HEK293 (cell line): ENCODE data around the gene ETHE1.

Experiments
- ATF2 ChIP-seq: fragments of 450-650 bp; formaldehyde crosslinking; IDR thresholded peaks from 2 replicates; pipeline ENCODE4 v1.5.1; 2016; ENCODE audit warnings: missing biosample characterization, missing genetic modification characterization, low read depth
- GFI1B ChIP-seq: fragments of 450-650 bp; formaldehyde crosslinking; IDR thresholded peaks from 2 replicates; pipeline ENCODE4 v1.5.1; 2016; ENCODE audit warnings: missing biosample characterization, missing genetic modification characterization
- GLIS2 ChIP-seq: fragments of 450-650 bp; formaldehyde crosslinking; IDR thresholded peaks from 2 replicates; pipeline ENCODE4 v1.5.1; 2016; ENCODE audit warnings: missing biosample characterization, missing genetic modification characterization
- KLF1 ChIP-seq: fragments of 450-650 bp; formaldehyde crosslinking; IDR thresholded peaks from 2 replicates; pipeline ENCODE4 v1.5.1; 2016; ENCODE audit warnings: missing biosample characterization, missing genetic modification characterization
- MEIS1 ChIP-seq: sonication (generic); formaldehyde crosslinking; IDR thresholded peaks from 2 replicates; pipeline ENCODE4 v1.8.1; 2022; ENCODE audit warnings: missing genetic modification reagents, mild to moderate bottlenecking, borderline replicate concordance
- PRDM2 ChIP-seq: fragments of 450-650 bp; formaldehyde crosslinking; IDR thresholded peaks from 2 replicates; pipeline ENCODE4 v1.5.1; 2016; ENCODE audit warnings: missing biosample characterization, missing genetic modification characterization, borderline replicate concordance
- SP2 ChIP-seq: fragments of 450-650 bp; formaldehyde crosslinking; IDR thresholded peaks from 2 replicates; pipeline ENCODE4 v1.5.1; 2016; ENCODE audit warnings: missing biosample characterization, missing genetic modification characterization
- ZBTB26 ChIP-seq: fragments of 450-650 bp; formaldehyde crosslinking; optimal IDR thresholded peaks from 2 replicates; pipeline ENCODE3; 2016; ENCODE audit warnings: missing biosample characterization, mild to moderate bottlenecking, missing genetic modification characterization
- ZNF138 ChIP-seq: fragments of 450-650 bp; formaldehyde crosslinking; IDR thresholded peaks from 2 replicates; pipeline ENCODE4 v1.5.1; 2016; ENCODE audit warnings: missing biosample characterization, missing genetic modification characterization, borderline replicate concordance
- ZNF148 ChIP-seq: fragments of 450-650 bp; formaldehyde crosslinking; IDR thresholded peaks from 2 replicates; pipeline ENCODE4 v1.5.0; 2017; ENCODE audit warnings: missing biosample characterization, missing genetic modification characterization, borderline replicate concordance
- ZNF202 ChIP-seq: fragments of 450-650 bp; formaldehyde crosslinking; IDR thresholded peaks from 2 replicates; pipeline ENCODE4 v1.5.1; 2016; ENCODE audit warnings: missing biosample characterization, missing genetic modification characterization, borderline replicate concordance
- ZNF221 ChIP-seq: fragments of 450-650 bp; formaldehyde crosslinking; IDR thresholded peaks from 2 replicates; pipeline ENCODE4 v1.5.1; 2017; ENCODE audit warnings: missing biosample characterization, missing genetic modification characterization, borderline replicate concordance
- ZNF302 ChIP-seq: fragments of 450-650 bp; formaldehyde crosslinking; IDR thresholded peaks from 2 replicates; pipeline ENCODE4 v1.5.1; 2016; ENCODE audit warnings: missing biosample characterization, missing genetic modification characterization, low read depth
- ZNF335 ChIP-seq: fragments of 450-650 bp; formaldehyde crosslinking; conservative IDR thresholded peaks from 2 replicates; pipeline ENCODE4 v1.5.1; 2016; ENCODE audit warnings: missing biosample characterization, missing genetic modification characterization
- ZNF341 ChIP-seq: fragments of 450-650 bp; formaldehyde crosslinking; IDR thresholded peaks from 2 replicates; pipeline ENCODE4; 2016; ENCODE audit warnings: low read depth, missing biosample characterization, missing genetic modification characterization
- ZNF404 ChIP-seq: fragments of 450-650 bp; formaldehyde crosslinking; IDR thresholded peaks from 2 replicates; pipeline ENCODE4 v1.5.1; 2017; ENCODE audit warnings: missing biosample characterization, missing genetic modification characterization
- ZNF529 ChIP-seq: fragments of 450-650 bp; formaldehyde crosslinking; IDR thresholded peaks from 2 replicates; pipeline ENCODE4 v1.5.1; 2017; ENCODE audit warnings: missing genetic modification characterization, missing biosample characterization; ENCODE audit not compliant: insufficient replicate concordance
- ZNF626 ChIP-seq: fragments of 450-650 bp; sonication (Bioruptor Pico); formaldehyde crosslinking; IDR thresholded peaks from 2 replicates; pipeline ENCODE4 v1.5.1; 2018; ENCODE audit warnings: missing biosample characterization, missing genetic modification characterization, inconsistent platforms
- ZNF768 ChIP-seq: fragments of 450-650 bp; formaldehyde crosslinking; IDR thresholded peaks from 2 replicates; pipeline ENCODE4 v1.5.1; 2018; ENCODE audit warnings: missing biosample characterization, mild to moderate bottlenecking, missing genetic modification characterization
- ZNF776 ChIP-seq: fragments of 450-650 bp; formaldehyde crosslinking; IDR thresholded peaks from 2 replicates; pipeline ENCODE4 v1.5.0; 2017; ENCODE audit warnings: missing biosample characterization, missing genetic modification characterization, borderline replicate concordance
- ZNF791 ChIP-seq: fragments of 450-650 bp; formaldehyde crosslinking; IDR thresholded peaks from 2 replicates; pipeline ENCODE4 v1.5.1; 2016; ENCODE audit warnings: missing biosample characterization, missing genetic modification characterization
- ZNF837 ChIP-seq: fragments of 450-650 bp; formaldehyde crosslinking; IDR thresholded peaks from 2 replicates; pipeline ENCODE4 v1.5.1; 2016; ENCODE audit warnings: missing biosample characterization, missing genetic modification characterization
- ZSCAN23 ChIP-seq: fragments of 450-650 bp; formaldehyde crosslinking; IDR thresholded peaks from 2 replicates; pipeline ENCODE4 v1.5.1; 2016; ENCODE audit warnings: missing biosample characterization, missing genetic modification characterization
- TF ChIP-seq, protein P1 (sequence below): fragments of 450-650 bp; formaldehyde crosslinking; IDR thresholded peaks from 2 replicates; pipeline ENCODE4 v1.5.1; 2016; ENCODE audit warnings: missing biosample characterization, missing genetic modification characterization
- TF ChIP-seq, protein P2 (sequence below): fragments of 450-650 bp; formaldehyde crosslinking; IDR thresholded peaks from 2 replicates; pipeline ENCODE4 v1.5.1; 2016; ENCODE audit warnings: missing biosample characterization, missing genetic modification characterization

Gene ETHE1

DNA sequence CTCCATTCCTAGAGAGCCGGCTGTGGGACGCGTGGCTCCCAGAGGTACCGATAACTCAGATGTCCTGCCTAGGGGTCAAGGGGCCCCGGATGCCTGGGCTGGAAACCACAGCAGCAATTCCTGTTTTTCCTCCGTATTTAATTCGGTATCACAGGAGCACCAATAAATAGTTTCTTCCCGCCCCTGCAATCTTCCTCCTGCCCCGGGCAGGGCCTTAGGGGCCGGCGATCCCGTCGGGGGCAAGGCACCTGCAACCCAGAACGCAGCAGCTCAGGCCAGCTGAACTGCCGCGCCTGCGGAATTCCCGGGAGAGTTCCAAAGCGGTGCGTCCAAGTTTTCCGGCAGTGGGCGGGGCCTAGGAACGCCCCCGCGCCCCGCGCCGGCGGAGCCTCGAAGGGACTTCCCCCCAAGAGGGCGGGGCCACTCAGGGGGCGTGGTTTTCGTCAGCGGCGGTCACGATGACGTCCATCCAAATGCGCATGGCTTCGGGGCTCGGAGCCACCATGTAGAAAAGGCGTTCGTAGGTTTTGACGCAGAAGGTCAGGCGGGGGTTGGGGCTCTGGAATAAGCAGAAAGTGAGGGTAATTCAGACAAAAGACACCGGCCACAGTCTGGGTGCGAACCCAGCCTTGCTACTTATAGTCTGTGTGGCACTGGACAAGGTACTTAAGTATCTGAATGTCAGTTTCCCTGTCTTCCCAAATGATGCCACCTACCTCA lies 51.9 kb downstream of the ETHE1 start (continued):
- no peak for TF ChIP-seq PRDM2 (tag by site-specific recombination)
- peak; percentile 99 for TF ChIP-seq SP2 (tag by site-specific recombination)
- TF ChIP-seq ZNF138 = no peak
- TF ChIP-seq ZNF529 (tag by site-specific recombination) = no peak
- TF ChIP-seq ZNF626 (tag by site-specific recombination) = no peak
- no peak for TF ChIP-seq ZNF776 (tag by site-specific recombination)
- no peak for TF ChIP-seq ZNF302 (tag by site-specific recombination)
- TF ChIP-seq ZNF837 (tag by site-specific recombination) = no peak
- 0 out of 2 replicates have a peak, but pooled peaks have one; percentile 4 for TF ChIP-seq ZNF768 (tag by site-specific recombination)
- peak; percentile 43; the same call in 1 of the 2 replicates for TF ChIP-seq ZNF341 (tag by site-specific recombination)
- TF ChIP-seq ZNF202 (tag by site-specific recombination) = no peak
- TF ChIP-seq MEIS1 (CRISPR knock-in tag) = no peak
- peak; percentile 93 for TF ChIP-seq ATF2 (tag by site-specific recombination)
- TF ChIP-seq, protein P1, sequence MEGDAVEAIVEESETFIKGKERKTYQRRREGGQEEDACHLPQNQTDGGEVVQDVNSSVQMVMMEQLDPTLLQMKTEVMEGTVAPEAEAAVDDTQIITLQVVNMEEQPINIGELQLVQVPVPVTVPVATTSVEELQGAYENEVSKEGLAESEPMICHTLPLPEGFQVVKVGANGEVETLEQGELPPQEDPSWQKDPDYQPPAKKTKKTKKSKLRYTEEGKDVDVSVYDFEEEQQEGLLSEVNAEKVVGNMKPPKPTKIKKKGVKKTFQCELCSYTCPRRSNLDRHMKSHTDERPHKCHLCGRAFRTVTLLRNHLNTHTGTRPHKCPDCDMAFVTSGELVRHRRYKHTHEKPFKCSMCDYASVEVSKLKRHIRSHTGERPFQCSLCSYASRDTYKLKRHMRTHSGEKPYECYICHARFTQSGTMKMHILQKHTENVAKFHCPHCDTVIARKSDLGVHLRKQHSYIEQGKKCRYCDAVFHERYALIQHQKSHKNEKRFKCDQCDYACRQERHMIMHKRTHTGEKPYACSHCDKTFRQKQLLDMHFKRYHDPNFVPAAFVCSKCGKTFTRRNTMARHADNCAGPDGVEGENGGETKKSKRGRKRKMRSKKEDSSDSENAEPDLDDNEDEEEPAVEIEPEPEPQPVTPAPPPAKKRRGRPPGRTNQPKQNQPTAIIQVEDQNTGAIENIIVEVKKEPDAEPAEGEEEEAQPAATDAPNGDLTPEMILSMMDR (tag by site-specific recombination) = no peak
- TF ChIP-seq ZBTB26 (tag by site-specific recombination) = peak; percentile 65
- TF ChIP-seq ZSCAN23 (tag by site-specific recombination) = no peak
- TF ChIP-seq ZNF221 (tag by site-specific recombination) = no peak
- no peak for TF ChIP-seq ZNF404 (tag by site-specific recombination)
- 0 out of 2 replicates have a peak, but pooled peaks have one; percentile 38 for TF ChIP-seq GLIS2 (tag by site-specific recombination)
- no peak for TF ChIP-seq GFI1B (tag by site-specific recombination)
- TF ChIP-seq, protein P2, sequence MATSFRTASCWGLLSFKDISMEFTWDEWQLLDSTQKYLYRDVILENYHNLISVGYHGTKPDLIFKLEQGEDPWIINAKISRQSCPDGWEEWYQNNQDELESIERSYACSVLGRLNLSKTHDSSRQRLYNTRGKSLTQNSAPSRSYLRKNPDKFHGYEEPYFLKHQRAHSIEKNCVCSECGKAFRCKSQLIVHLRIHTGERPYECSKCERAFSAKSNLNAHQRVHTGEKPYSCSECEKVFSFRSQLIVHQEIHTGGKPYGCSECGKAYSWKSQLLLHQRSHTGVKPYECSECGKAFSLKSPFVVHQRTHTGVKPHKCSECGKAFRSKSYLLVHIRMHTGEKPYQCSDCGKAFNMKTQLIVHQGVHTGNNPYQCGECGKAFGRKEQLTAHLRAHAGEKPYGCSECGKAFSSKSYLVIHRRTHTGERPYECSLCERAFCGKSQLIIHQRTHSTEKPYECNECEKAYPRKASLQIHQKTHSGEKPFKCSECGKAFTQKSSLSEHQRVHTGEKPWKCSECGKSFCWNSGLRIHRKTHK (tag by site-specific recombination) = no peak
- TF ChIP-seq ZNF335 (tag by site-specific recombination) = peak; percentile 60
- TF ChIP-seq ZNF791 = no peak
- TF ChIP-seq ZNF148 (tag by site-specific recombination) = no peak
- TF ChIP-seq KLF1 = peak; percentile 84
